CD4-positive, alpha-beta T cell treated with Interleukin-6 at 100 ng/mL for 8 hours (primary cell): ENCODE measurements around the gene ZBTB12.
"Not testable (repeated sequence)": the region's sequence is repeated elsewhere in the genome, so short reads cannot be mapped to it uniquely, and the experiment has no call there.

Experiments used
- DNase-seq: peaks from one replicate; pipeline ENCODE4 v3.0.0-alpha.2; 2020; ENCODE audit warnings: mixed read lengths, low spot score

The ZBTB12 gene, protein sequence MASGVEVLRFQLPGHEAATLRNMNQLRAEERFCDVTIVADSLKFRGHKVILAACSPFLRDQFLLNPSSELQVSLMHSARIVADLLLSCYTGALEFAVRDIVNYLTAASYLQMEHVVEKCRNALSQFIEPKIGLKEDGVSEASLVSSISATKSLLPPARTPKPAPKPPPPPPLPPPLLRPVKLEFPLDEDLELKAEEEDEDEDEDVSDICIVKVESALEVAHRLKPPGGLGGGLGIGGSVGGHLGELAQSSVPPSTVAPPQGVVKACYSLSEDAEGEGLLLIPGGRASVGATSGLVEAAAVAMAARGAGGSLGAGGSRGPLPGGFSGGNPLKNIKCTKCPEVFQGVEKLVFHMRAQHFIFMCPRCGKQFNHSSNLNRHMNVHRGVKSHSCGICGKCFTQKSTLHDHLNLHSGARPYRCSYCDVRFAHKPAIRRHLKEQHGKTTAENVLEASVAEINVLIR

DNA sequence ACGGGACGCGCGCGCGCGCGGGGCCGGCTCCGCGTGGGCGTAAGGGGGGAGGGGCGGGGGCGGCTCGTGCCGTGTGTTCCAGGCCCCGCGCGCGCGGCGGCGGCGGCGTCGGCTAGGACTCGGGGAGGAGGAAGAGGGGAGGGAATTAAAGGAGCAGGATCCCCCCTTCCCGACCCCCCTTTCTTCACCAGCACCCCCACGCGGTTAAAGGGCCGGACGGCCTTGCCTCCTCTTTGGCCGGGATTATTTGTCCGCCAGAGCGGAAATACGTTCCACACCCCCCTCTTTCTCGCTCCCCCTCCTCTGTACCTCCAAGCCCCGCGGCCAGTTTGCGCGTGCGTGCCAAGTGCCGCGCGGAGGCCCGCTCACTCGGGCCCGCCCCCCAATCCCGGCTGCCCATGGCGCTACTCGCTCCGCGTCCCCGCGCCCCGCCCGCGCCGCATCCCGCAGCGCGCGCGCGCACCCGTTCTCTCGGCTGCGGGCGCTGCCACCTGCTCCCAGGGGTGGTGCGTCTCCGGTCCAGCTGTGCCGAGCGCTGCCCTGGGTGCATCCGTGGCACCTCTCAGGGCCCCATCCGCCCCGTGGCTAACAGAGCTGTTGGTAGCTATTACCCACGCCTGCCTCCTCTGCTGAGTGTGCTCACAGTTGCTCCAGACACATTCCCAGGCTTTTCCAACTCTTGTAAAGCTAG lies at the start of gene ZBTB12:
Gene ZBTB12 (minus strand): TSS at position 134 of the 691 bp plus-strand sequence. CDS start 781 bp downstream, outside the sequence.
- DNase-seq = peak; percentile 86

DNA sequence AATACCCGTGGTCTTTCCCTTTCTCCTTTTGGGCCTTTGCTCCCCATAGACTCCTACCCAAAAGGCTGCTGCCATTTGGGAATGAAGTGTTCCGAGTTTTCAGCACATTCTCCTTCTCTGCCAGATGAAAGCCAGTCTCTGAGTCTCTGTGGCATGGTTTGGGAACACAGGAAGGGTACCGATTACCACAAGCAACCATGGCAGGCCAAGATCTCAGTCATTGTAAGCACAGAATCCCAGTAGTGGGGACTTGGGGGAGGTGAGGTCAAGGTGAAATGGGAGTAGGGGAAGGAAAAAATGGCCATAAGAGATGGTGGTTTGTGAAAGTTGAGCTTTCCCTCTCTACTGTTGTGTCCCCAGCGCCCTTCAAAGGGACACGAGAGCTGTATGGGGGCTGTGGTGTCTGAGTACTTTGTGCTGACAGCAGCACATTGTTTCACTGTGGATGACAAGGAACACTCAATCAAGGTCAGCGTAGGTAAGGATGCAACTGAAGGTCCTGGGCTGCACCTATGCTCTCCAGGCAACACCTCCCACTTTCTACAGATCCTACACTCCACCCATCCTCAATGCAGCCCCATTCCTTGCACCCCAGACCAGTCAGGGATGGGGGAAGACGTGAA lies 48.2 kb upstream of the ZBTB12 start:
- no peak for DNase-seq

DNA sequence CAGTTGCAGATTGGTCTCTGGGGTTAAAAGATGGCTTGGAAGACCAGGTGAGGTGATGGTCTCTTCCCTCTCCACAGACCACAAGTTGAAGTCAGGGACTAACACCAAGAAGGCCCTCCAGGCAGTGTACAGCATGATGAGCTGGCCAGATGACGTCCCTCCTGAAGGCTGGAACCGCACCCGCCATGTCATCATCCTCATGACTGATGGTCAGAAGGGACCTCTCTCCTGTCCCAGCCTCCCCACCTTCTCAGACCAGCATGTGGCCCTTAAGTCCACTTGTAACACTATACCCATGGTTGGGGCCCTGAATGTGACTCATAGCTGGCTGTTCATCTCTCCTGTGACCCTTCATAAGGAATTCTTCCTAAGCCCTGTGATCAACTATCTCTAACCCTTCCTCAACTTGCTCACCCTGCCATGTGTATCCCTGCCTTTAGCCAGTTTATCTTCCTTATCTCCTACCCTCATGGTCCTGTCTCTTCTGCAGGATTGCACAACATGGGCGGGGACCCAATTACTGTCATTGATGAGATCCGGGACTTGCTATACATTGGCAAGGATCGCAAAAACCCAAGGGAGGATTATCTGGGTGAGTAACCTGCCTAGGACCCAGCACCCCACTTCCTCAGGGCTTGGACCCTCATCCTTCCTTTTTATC lies 47.0 kb upstream of the ZBTB12 start:
- no peak for DNase-seq

DNA sequence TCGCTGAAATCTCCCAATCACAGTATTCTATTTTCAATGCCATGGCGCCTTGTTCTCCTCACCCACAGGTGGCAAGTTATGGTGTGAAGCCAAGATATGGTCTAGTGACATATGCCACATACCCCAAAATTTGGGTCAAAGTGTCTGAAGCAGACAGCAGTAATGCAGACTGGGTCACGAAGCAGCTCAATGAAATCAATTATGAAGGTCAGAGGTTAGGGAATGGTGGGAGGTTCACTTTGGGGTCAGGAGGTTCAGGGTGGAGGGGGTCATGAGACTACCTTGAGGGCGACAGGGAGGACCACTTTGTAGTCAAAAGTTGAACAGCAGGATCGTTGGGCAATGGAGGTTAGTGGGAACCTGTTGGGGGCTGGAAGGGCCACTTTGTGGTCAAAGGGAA lies 46.4 kb upstream of the ZBTB12 start:
- DNase-seq = no peak

DNA sequence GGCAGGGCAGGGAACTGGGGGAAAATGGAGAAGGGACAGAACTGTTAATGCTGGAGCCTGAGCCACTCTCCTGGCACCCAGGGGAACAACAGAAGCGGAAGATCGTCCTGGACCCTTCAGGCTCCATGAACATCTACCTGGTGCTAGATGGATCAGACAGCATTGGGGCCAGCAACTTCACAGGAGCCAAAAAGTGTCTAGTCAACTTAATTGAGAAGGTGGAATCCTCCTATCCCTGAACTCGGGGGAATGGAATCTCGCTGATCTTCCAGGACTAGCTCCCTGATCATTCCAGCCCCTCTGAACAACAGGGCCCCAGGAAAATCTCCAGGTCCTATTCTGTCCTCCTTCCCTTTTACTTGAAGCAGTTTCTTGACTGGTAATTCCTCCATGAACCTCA lies 46.0 kb upstream of the ZBTB12 start:
- DNase-seq = no peak

DNA sequence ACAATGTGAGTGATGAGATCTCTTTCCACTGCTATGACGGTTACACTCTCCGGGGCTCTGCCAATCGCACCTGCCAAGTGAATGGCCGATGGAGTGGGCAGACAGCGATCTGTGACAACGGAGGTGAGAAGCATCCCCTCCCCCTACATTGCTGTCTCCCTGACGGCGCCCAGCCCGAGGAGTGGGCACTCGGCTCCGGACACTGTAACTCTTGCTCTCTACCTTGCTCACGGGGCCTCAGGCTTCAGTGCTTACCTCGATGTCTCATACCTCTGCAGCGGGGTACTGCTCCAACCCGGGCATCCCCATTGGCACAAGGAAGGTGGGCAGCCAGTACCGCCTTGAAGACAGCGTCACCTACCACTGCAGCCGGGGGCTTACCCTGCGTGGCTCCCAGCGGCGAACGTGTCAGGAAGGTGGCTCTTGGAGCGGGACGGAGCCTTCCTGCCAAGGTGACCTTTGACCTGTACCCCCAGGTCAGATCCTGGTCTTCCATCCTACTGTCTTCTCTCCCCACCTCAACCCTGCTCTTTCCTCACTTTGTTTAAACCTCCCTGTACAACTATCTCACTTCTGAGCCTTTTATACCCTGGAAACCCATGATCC lies 45.3 kb upstream of the ZBTB12 start:
- DNase-seq = no peak

DNA sequence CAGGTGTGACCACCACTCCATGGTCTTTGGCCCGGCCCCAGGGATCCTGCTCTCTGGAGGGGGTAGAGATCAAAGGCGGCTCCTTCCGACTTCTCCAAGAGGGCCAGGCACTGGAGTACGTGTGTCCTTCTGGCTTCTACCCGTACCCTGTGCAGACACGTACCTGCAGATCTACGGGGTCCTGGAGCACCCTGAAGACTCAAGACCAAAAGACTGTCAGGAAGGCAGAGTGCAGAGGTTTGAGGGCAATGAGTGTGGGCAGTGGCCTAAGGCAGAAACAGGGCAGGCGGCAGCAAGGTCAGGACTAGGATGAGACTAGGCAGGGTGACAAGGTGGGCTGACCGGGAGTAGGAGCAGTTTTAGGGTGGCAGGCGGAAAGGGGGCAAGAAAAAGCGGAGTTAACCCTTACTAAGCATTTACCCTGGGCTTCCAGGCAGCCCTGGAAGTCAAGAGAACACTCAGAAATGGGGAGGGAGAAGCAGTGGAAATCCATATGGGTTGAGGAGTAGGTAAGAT lies 44.5 kb upstream of the ZBTB12 start:
- no peak for DNase-seq

DNA sequence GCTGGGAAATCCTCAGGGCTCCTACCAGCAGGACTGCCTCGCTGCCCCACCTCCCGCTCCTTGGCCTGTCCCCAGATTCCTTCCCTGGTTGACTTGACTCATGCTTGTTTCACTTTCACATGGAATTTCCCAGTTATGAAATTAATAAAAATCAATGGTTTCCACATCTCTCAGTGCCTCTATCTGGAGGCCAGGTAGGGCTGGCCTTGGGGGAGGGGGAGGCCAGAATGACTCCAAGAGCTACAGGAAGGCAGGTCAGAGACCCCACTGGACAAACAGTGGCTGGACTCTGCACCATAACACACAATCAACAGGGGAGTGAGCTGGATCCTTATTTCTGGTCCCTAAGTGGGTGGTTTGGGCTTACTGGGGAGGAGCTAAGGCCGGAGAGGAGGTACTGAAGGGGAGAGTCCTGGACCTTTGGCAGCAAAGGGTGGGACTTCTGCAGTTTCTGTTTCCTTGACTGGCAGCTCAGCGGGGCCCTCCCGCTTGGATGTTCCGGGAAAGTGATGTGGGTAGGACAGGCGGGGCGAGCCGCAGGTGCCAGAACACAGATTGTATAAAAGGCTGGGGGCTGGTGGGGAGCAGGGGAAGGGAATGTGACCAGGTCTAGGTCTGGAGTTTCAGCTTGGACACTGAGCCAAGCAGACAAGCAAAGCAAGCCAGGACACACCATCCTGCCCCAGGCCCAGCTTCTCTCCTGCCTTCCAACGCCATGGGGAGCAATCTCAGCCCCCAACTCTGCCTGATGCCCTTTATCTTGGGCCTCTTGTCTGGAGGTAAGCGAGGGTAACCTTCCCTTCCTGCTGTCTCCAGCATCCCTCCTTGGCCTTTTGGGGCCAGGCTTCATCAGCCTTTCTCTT lies 43.9 kb upstream of the ZBTB12 start, which contains the start of gene CFB:
Gene CFB (plus strand): TSS at position 589 of the 863 bp plus-strand sequence. CDS start 127 bp downstream, at position 716.
- DNase-seq = no peak

DNA sequence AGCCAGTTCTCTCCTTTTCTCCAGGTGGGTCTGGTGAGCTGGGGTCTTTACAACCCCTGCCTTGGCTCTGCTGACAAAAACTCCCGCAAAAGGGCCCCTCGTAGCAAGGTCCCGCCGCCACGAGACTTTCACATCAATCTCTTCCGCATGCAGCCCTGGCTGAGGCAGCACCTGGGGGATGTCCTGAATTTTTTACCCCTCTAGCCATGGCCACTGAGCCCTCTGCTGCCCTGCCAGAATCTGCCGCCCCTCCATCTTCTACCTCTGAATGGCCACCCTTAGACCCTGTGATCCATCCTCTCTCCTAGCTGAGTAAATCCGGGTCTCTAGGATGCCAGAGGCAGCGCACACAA lies 43.2 kb upstream of the ZBTB12 start:
- DNase-seq = no peak

DNA sequence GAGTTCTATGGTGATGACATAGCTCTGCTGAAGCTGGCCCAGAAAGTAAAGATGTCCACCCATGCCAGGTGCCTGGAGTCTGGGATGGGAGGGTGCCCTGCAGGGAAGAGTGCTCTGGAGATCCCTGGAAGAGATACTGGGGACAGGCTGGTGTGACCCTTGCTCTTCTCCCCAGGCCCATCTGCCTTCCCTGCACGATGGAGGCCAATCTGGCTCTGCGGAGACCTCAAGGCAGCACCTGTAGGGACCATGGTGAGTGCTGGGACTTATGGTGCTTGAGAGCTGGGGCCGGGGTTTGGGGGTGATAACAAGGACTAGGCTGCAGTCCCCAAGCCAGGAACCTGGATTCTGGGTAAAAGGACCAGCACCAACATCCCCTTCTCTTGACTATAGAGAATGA lies 41.9 kb upstream of the ZBTB12 start:
- no peak for DNase-seq

DNA sequence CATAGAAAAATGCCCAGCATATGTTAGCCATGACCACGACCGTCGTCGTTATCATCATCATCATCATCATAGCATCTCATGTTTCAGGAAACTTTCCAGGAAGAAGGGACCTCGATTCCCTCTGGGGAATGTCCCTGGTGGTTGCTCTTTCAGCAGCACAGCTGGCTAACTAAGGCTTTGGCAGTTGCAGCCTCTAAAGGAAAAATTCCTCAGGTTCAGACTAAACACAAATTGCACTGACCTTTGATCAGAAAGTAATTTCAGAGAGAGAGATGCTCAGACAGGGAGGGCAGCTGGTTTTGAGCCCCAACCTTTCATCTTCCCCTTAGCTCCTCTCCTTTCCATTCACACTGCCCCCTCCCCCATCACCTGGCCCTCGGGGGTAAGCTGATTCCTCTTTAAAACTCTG lies 38.4 kb upstream of the ZBTB12 start:
- DNase-seq = no peak

DNA sequence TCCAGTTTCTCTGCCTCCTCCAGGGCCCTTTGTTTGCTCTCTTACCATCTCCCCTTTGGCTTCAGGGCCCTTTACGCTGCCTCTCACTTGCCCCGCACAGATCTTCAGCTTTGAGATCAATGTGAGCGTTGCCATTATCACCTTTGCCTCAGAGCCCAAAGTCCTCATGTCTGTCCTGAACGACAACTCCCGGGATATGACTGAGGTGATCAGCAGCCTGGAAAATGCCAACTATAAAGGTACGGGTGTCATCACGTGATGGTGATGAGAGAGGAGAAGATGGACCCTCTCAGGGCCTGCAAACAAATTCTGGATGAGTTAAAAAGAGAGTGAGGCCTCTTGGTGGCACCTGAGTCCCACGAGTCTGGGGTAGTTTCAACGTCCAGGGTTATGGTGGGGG lies 33.9 kb upstream of the ZBTB12 start:
- DNase-seq = no peak

DNA sequence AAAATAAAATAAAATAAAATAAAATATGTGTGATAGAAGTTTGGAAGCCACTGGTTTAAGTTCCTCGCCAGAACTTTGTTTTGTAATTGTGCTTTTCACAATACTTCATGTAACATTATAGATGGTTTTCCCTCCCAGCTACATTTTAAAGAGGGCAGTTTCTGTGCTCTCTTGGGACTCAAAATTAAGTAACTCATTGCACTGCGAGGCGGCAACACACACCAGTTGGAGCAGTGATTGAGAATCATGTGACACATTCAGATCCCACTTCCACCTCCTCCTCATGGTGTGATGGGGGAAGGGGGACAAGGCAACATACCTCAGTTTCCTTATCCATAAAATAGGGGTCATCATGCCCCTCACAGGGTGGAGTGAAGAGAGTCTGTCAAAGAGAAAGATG lies 33.1 kb upstream of the ZBTB12 start:
- no peak for DNase-seq

DNA sequence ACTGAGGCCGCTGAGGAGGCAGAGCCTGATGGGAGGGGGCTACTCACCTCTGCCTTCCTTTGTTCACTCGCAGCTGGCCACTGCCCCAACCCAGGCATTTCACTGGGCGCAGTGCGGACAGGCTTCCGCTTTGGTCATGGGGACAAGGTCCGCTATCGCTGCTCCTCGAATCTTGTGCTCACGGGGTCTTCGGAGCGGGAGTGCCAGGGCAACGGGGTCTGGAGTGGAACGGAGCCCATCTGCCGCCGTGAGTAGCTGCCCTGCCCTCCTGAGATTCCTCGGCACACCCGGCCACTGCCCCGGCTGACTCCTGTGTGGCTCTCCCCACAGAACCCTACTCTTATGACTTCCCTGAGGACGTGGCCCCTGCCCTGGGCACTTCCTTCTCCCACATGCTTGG lies 31.7 kb upstream of the ZBTB12 start:
- DNase-seq = no peak

DNA sequence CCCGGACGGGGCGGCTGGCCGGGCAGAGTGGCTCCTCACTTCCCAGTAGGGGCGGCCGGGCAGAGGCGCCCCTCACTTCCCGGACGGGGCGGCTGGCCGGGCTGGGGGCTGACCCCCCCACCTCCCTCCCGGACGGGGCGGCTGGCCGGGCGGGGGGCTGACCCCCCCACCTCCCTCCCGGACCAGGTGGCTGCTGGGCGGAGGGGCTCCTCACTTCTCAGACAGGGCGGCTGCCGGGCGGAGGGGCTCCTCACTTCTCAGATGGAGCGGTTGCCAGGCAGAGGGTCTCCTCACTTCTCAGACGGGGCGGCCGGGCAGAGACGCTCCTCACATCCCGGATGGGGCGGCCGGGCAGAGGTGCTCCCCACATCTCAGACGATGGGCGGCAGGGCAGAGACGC lies 30.3 kb upstream of the ZBTB12 start:
- not testable (repeated sequence) for DNase-seq

DNA sequence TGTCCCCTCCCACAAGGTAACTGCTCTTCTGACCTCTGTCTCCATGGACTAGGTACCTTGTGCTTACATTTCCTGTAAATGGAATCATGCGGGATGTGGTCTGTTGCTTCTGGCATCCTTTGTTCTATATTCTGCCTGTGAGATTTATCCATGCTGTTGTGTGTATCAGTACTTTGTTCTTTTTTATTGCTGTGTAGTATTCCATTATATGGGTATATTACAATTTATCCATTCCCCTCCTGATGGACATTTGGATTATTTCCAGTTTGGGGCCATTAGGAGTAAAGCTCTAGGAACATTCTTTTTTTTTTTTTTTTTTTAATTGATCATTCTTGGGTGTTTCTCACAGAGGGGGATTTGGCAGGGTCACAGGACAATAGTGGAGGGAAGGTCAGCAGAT lies 29.1 kb upstream of the ZBTB12 start:
- DNase-seq = no peak

DNA sequence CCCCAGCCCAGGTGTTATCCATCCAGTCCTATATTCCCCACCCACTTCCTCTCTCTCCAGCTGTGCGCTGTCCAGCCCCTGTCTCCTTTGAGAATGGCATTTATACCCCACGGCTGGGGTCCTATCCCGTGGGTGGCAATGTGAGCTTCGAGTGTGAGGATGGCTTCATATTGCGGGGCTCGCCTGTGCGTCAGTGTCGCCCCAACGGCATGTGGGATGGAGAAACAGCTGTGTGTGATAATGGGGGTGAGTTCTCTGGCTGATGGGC lies 26.7 kb upstream of the ZBTB12 start:
- DNase-seq = no peak

DNA sequence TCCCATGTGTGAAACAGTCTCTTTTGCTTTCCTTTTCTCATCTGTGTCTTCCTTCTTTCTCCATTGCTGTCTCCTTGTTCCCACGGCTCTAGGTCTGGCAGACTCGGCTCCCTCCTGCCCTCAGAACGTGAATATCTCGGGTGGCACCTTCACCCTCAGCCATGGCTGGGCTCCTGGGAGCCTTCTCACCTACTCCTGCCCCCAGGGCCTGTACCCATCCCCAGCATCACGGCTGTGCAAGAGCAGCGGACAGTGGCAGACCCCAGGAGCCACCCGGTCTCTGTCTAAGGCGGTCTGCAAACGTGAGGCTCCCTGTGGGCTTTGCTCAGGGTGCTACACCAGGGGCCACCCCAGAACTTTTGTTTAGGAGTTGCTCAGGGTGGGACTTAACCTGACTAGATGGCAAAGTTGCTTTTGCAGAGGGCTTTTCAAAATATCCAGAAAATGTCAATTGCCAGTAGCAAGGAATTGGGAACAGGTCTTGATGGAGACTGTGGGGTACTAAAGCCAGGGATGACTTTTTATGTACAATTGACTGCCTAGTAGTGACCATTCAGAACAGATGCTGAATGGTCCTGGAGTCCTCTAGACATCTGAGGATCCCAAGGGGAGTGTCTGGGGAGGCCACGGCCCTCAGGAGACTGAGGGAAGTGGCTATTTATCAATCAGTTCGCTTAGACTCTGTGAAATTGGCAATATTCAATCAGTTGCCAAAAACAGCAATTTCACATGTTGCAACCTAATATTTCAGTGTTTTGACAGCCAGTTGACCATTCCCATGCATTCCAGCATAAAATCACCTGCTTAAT lies 26.2 kb upstream of the ZBTB12 start:
- DNase-seq = no peak

DNA sequence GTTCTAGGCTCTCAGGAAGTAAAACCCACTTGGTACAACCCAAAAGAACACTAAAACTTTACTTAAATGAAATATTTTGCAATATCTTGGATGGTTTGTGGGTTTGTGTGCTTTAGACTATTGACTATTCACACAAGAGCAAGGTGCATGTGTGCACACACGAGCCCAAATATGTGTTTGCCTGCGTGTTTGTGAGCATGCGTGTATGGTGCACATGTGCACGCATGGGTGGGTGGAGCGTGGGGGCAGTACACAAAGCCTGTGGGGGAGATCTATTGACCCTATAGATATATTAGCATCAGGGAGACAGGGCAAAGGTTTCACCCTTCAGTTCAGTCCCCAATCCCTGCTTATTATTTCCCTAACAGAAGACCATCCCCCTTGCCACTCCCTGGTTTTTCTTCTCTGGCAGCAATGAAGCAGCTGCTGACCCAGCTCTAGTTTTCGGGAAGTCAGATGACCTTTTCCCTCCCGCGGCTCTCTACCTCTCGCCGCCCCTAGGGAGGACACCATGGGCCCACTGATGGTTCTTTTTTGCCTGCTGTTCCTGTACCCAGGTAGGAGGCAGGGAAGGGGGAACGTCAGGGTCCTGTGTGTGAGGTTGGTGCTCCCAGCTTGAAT lies 25.5 kb upstream of the ZBTB12 start, which contains the start of gene C2:
Gene C2 (plus strand): TSS at position 476 of the 621 bp plus-strand sequence. CDS start 36 bp downstream, at position 512.
- no peak for DNase-seq

DNA sequence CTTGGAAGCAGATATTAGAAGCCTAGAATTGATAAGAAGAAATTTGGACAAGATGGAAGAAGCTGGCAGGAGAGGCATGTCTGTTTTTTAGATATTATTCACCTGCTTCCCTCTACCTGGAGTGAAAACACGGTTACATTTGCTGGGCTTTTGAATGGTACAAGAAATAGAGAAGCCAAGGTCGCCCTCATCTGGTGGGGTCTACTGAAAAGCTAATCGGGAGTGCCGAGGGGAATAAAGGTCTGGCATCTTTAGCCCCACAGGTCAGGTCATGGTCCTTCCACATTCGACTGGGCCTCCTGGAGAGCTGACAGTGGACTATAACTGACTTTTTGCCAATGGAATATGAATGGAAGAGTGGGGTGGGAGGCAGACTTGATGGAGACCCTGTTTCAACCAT lies 21.1 kb upstream of the ZBTB12 start:
- no peak for DNase-seq
